Progenitor cell of endocrine pancreas (in vitro differentiated cells): ENCODE results near the gene CTDSP2. TPM values are rescaled to one million over a fixed set of nuclear protein-coding genes. Genes with fewer than 3 reads are reported as not detected.

Source experiments
- DNase-seq: peaks from one replicate; pipeline ENCODE4 v3.0.0; 2021; ENCODE audit warnings: low spot score; ENCODE audit not compliant: unreplicated experiment
- H3K27ac Mint-ChIP-seq: 2 replicates; pipeline ENCODE4 v1.8.0; 2021; ENCODE audit warnings: mild to moderate bottlenecking, moderate library complexity, mixed read lengths
- H3K27me3 Mint-ChIP-seq: 2 replicates; pipeline ENCODE4 v1.8.0; 2021; ENCODE audit warnings: mixed read lengths
- H3K36me3 Mint-ChIP-seq: 2 replicates; pipeline ENCODE4 v1.8.0; 2022; ENCODE audit warnings: mixed read lengths; ENCODE audit not compliant: insufficient read depth
- H3K4me1 Mint-ChIP-seq: 2 replicates; pipeline ENCODE4 v1.8.0; 2021; ENCODE audit warnings: low read depth, mixed read lengths
- H3K4me3 Mint-ChIP-seq: 2 replicates; pipeline ENCODE4 v1.8.0; 2021; ENCODE audit warnings: low read depth, mild to moderate bottlenecking, moderate library complexity, mixed read lengths
- H3K9me3 Mint-ChIP-seq: 2 replicates; pipeline ENCODE4 v1.8.0; 2021; ENCODE audit warnings: low read depth, mixed read lengths
- CTCF ChIP-seq: fragments of 200-600 bp; sonication (generic); IDR thresholded peaks from one replicate; pipeline ENCODE4 v1.5.0; 2021; ENCODE audit warnings: antibody characterized with exemption, mild to moderate bottlenecking; ENCODE audit not compliant: unreplicated experiment
- total RNA-seq: library from RNA; stranded (reverse); gene quantifications from 2 replicates; pipeline ENCODE4 v1.2.1, GENCODE V29; 2021

Gene CTDSP2
- total RNA-seq, 1 donor from 2014 or later = 145 TPM

GRCh38 chr12:57838594-57839302, 7.8 kb downstream of the CTDSP2 start:
- Mint-ChIP-seq H3K9me3 (no peaks in the 10 kb centered on the region), H3K36me3 (no peaks in the 10 kb centered on the region), H3K4me3 (no peak overlapping the region), H3K4me1 (peaks cover 67% of the 10 kb centered on the region), H3K27me3 (no peaks in the 10 kb centered on the region), H3K27ac (peak overlapping the region; percentile 62)
- TF ChIP-seq CTCF = no peak
- no peak for DNase-seq

- H3K4me1 Mint-ChIP-seq = peaks cover 63% of the 10 kb centered on the region
- peak overlapping the region; percentile 85 for H3K27ac Mint-ChIP-seq
Observed at GRCh38 chr12:57837864-57838562, 8.5 kb downstream of the CTDSP2 start.

GRCh38 chr12:57836442-57837375, 9.8 kb downstream of the CTDSP2 start:
- no peak overlapping the region for H3K4me3 Mint-ChIP-seq
- no peaks in the 10 kb centered on the region for H3K36me3 Mint-ChIP-seq
- peaks cover 50% of the 10 kb centered on the region for H3K4me1 Mint-ChIP-seq
- TF ChIP-seq CTCF = no peak
- H3K9me3 Mint-ChIP-seq = no peaks in the 10 kb centered on the region
- DNase-seq = no peak
- H3K27ac Mint-ChIP-seq = peak overlapping the region; percentile 96
- no peaks in the 10 kb centered on the region for H3K27me3 Mint-ChIP-seq

More at GRCh38 chr12:57837864-57838562, 8.5 kb downstream of the CTDSP2 start:
- no peak for TF ChIP-seq CTCF
- Mint-ChIP-seq H3K4me3 (no peak overlapping the region), H3K9me3 (no peaks in the 10 kb centered on the region), H3K36me3 (no peaks in the 10 kb centered on the region), H3K27me3 (no peaks in the 10 kb centered on the region)
- no peak for DNase-seq

GRCh38 chr12:57835366-57836288, 10.9 kb downstream of the CTDSP2 start:
- H3K36me3 Mint-ChIP-seq = no peaks in the 10 kb centered on the region
- H3K9me3 Mint-ChIP-seq = no peaks in the 10 kb centered on the region
- H3K27ac Mint-ChIP-seq = no peak overlapping the region
- H3K4me1 Mint-ChIP-seq = peaks cover 43% of the 10 kb centered on the region
- DNase-seq = no peak
- H3K27me3 Mint-ChIP-seq = no peaks in the 10 kb centered on the region
- H3K4me3 Mint-ChIP-seq = no peak overlapping the region
- no peak for TF ChIP-seq CTCF
